Transverse colon (tissue), 4 donors: ENCODE data around the gene DLG2. TPM values are rescaled to one million over a fixed set of nuclear protein-coding genes. Genes with fewer than 3 reads are reported as not detected.

Experiments used
- DNase-seq: peaks from one replicate; pipeline ENCODE4 v3.0.0-alpha.2; 2019
- H3K27ac ChIP-seq, 4 donors: fragments of 200-600 bp; sonication (generic); 2 replicates each; pipeline ENCODE4 v1.5.1; 2016 to 2018; ENCODE audit warnings: inconsistent platforms in 4 of 4
- H3K27me3 ChIP-seq: fragments of 200-600 bp; sonication (generic); 2 replicates; pipeline ENCODE4 v1.5.1; 2017; ENCODE audit warnings: inconsistent platforms
- H3K36me3 ChIP-seq, 4 donors: fragments of 200-600 bp; sonication (generic); 2 replicates each; pipeline ENCODE4 v1.5.1; 2017 to 2019; ENCODE audit warnings: inconsistent platforms in 4 of 4
- H3K4me1 ChIP-seq, 4 donors: fragments of 200-600 bp; sonication (generic); 2 replicates each; pipeline ENCODE4 v1.5.1; 2017 to 2020; ENCODE audit warnings: inconsistent platforms in 4 of 4
- H3K4me3 ChIP-seq, 4 donors: fragments of 200-600 bp; sonication (generic); 1 replicate in 1 of 4; 2 replicates in 3 of 4; pipeline versions ENCODE4 v1.5.1 to v1.6.1; 2017 to 2019; ENCODE audit warnings: inconsistent platforms in 4 of 4
- H3K9me3 ChIP-seq, 2 donors: fragments of 200-600 bp; sonication (generic); 2 replicates each; pipeline ENCODE4 v1.5.1; 2017 to 2019; ENCODE audit warnings: inconsistent platforms in 2 of 2
- EP300 ChIP-seq: sonication (generic); formaldehyde crosslinking; IDR thresholded peaks from one replicate; pipeline ENCODE4 v1.6.1; 2017; ENCODE audit warnings: antibody characterized with exemption, low read depth
- POLR2A ChIP-seq: fragments of 450-650 bp; IDR thresholded peaks from one replicate; pipeline ENCODE4 v1.6.1; 2016; ENCODE audit warnings: antibody characterized with exemption, mild to moderate bottlenecking, moderate library complexity
- POLR2AphosphoS5 ChIP-seq, 3 donors: sonication (generic); formaldehyde crosslinking; IDR thresholded peaks; one replicate each; pipeline ENCODE4 v1.6.1; 2016; ENCODE audit warnings: antibody characterized with exemption in 3 of 3
- WGBS, 2 donors: methylation state at CpG; one replicate each; pipeline ENCODE4 v1.1.5; 2018; ENCODE audit warnings: low coverage in 1 of 2; 5-methylcytosine and 5-hydroxymethylcytosine counted together
- in situ Hi-C, 4 donors: fragments of 200-750 bp; cut with MboI; loops; one replicate each; pipeline versions ENCODE4 v1.15.0 to v1.15.1; 2017; ENCODE audit warnings: low sequenced_read_pairs in 3 of 4, low pct_ligation_motif_present in 1 of 4, low pct_unique_long_range_greater_than_20kb in 1 of 4
- intact Hi-C: fragments of 100-400 bp; cut with DNase I; formaldehyde crosslinking; loops from one replicate; pipeline ENCODE4 v1.15.1; 2023; ENCODE audit warnings: low total_unique reads
- total RNA-seq, 4 donors: library from RNA; depleted of rRNA; stranded (reverse); fragments of >200 nt; gene quantifications; one replicate each; pipeline ENCODE4 v1.1.0, GENCODE V29; 2016
- TF ChIP-seq, protein P1 (sequence below), 5 experiments: fragments of 200-600 bp in 3 of 5; fragments of 450-650 bp in 2 of 5; sonication (generic) in 3 of 5; IDR thresholded peaks; 1 replicate in 2 of 5; 2 replicates in 3 of 5; pipeline ENCODE4 v1.5.1; 2016 to 2017; ENCODE audit warnings: antibody characterized with exemption in 5 of 5, inconsistent platforms in 3 of 5, mild to moderate bottlenecking in 2 of 5, moderate library complexity in 1 of 5

Gene DLG2
- total RNA-seq, 4 donors from 2014 or later, result 1.9 to 28.3 (median 3.7) TPM

DNA sequence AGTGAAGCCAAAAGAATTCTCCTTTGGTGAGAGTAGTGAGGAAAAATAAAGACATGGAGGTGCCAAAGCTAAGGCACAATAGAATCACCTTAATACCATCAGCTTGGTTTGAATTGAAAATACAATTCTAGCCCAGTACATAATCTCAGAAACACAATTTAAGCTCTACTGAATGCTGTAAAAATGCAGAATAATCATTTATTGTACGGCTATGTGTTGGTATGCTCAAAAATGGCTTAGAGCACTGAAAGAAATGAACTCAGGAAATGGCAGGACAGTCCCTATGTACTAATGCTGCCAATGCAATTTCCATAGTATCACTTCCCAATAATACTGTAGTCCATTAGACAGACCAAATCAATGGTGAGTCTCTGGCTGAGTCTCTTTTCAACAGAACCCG is 798.5 kb downstream of the DLG2 start:
- Histone ChIP-seq H3K27me3 (no peaks in the 10 kb centered on the region), H3K27ac (no peak overlapping the region), H3K36me3 (no peaks in the 10 kb centered on the region), H3K4me1 (peaks cover 0 to 24% (median 0%) of the 10 kb centered on the region in 4 donors), H3K4me3 (no peak overlapping the region), H3K9me3 (no peaks in the 10 kb centered on the region)
- in situ Hi-C loops (no loop called here), intact Hi-C loops (no loop called here)
- 75 to 97% methylated on average over 2 of the region's 2 CpGs for WGBS, 2 donors
- no peak for DNase-seq
- TF ChIP-seq EP300, result no peak
- TF ChIP-seq POLR2AphosphoS5 (IDR thresholded peaks at IDR 0.05), result no peak
- TF ChIP-seq, protein P1, sequence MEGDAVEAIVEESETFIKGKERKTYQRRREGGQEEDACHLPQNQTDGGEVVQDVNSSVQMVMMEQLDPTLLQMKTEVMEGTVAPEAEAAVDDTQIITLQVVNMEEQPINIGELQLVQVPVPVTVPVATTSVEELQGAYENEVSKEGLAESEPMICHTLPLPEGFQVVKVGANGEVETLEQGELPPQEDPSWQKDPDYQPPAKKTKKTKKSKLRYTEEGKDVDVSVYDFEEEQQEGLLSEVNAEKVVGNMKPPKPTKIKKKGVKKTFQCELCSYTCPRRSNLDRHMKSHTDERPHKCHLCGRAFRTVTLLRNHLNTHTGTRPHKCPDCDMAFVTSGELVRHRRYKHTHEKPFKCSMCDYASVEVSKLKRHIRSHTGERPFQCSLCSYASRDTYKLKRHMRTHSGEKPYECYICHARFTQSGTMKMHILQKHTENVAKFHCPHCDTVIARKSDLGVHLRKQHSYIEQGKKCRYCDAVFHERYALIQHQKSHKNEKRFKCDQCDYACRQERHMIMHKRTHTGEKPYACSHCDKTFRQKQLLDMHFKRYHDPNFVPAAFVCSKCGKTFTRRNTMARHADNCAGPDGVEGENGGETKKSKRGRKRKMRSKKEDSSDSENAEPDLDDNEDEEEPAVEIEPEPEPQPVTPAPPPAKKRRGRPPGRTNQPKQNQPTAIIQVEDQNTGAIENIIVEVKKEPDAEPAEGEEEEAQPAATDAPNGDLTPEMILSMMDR (IDR thresholded peaks at IDR 0.05), result no peak
- no peak for TF ChIP-seq POLR2A

DNA sequence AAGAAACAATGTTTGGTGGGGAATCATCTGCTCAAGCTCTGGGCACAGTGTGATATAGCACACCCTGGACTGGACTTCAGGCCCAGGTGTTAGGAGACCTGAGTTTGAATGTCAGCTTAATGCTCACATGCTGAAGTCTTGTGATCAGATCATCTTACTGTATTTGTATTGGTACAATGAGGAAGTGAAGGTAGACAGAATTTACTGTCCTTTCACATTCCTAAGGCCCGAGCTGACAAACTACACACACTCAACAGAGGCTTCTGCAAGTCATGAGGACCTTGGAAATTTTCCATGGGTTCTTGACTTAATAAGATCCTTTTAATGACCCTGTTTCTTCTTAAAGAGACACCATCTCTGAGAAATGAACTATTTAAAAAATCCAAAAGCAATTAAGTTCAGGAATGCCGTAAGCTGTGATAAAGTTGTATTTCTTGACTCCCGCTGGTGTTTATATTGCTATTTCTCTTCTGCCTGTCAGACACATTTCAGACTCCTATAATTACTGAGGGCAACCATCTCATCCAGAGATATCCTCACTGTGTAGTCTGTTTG is 802.0 kb downstream of the DLG2 start:
- no peak for DNase-seq
- Histone ChIP-seq H3K27ac (no peak overlapping the region), H3K4me3 (no peak overlapping the region), H3K4me1 (peaks cover 0 to 5% (median 0%) of the 10 kb centered on the region in 4 donors), H3K9me3 (no peaks in the 10 kb centered on the region), H3K27me3 (no peaks in the 10 kb centered on the region), H3K36me3 (no peaks in the 10 kb centered on the region)
- intact Hi-C loops, result no loop called here
- TF ChIP-seq POLR2AphosphoS5 (IDR thresholded peaks at IDR 0.05) (no peak), POLR2A (no peak), EP300 (no peak)
- TF ChIP-seq, protein P1 (IDR thresholded peaks at IDR 0.05), result no peak
- in situ Hi-C loops, result no loop called here
- 26 to 29% methylated on average over 1 to 3 of the region's 3 CpGs for whole genome bisulfite sequencing, 2 donors

DNA sequence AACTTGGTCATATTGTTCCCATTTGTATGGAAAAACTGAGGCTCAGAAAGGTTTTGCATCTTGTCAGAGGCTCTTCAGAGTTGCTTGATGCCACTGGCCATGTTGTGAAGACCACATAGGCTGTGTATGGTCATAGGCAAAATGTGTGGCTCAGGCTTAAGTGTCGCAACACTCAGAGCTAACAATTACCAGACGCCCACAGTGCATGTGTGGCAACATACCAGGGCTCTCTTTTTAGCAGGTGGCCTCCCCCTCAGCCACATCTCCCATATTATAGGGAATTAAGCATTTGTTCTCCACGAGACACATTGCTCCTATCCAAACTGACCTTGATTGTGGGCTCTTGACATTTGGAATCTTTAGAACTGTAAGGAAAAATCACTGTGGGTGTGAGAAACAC is 802.5 kb downstream of the DLG2 start:
- Histone ChIP-seq H3K27me3 (no peaks in the 10 kb centered on the region), H3K36me3 (no peaks in the 10 kb centered on the region), H3K4me1 (peaks cover 0 to 5% (median 0%) of the 10 kb centered on the region in 4 donors), H3K9me3 (no peaks in the 10 kb centered on the region), H3K4me3 (no peak overlapping the region), H3K27ac (no peak overlapping the region)
- intact Hi-C loops, result no loop called here
- WGBS, 2 donors, result 65 to 79% methylated on average over 2 to 3 of the region's 3 CpGs
- in situ Hi-C loops, result no loop called here
- TF ChIP-seq POLR2A, result no peak
- TF ChIP-seq, protein P1 (IDR thresholded peaks at IDR 0.05), result no peak
- TF ChIP-seq EP300, result no peak
- TF ChIP-seq POLR2AphosphoS5 (IDR thresholded peaks at IDR 0.05), result no peak
- DNase-seq, result no peak

DNA sequence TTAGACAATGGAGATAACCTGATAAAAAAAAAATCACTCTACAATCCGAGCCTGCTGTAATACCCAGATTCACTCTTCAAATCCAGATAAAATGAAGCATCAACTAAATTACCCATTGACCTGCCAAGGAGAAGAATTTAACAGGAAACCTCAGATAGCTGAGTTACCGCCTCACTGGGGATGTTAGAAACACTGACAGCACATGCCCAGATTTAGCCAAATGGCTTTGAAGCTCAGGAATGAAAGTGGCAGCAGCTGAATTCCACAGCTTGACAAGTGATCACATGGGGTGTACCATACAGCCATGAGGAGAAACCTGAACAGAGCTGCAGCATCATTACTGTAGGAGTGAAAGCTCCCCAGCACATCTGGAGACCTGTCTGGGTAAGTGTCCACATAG is 807.6 kb downstream of the DLG2 start:
- no peak for DNase-seq

More for the DNA sequence above, 807.6 kb downstream of the DLG2 start:
- no peaks in the 10 kb centered on the region for H3K4me1 ChIP-seq
- H3K4me3 ChIP-seq, result no peak overlapping the region
- in situ Hi-C loops (no loop called here), intact Hi-C loops (no loop called here)
- H3K27me3 ChIP-seq, result no peaks in the 10 kb centered on the region
- H3K27ac ChIP-seq, result no peak overlapping the region
- 62 to 80% methylated on average over 2 of the region's 2 CpGs for WGBS, 2 donors
- H3K36me3 ChIP-seq, result no peaks in the 10 kb centered on the region
- TF ChIP-seq EP300 (no peak), POLR2AphosphoS5 (IDR thresholded peaks at IDR 0.05) (no peak), POLR2A (no peak)
- TF ChIP-seq, protein P1 (IDR thresholded peaks at IDR 0.05), result no peak
- no peaks in the 10 kb centered on the region for H3K9me3 ChIP-seq
